Measurements from ENCODE around the gene NRP2.
A peak's percentile ranks its signal among the peaks of the same experiment; 100 is the strongest.

NRP2 gene

GRCh38 chr2:205712508-205712907, 30.2 kb downstream of the NRP2 start:
- DNase-seq = peak; percentile 39

- peak; percentile 75 for DNase-seq
Measured at GRCh38 chr2:205713086-205713485, 30.8 kb downstream of the NRP2 start.

- no peak for DNase-seq
Measured at GRCh38 chr2:205714058-205714776, 31.9 kb downstream of the NRP2 start.

- no peak for DNase-seq
Measured at GRCh38 chr2:205714789-205715720, 32.8 kb downstream of the NRP2 start.

- peak; percentile 59 for DNase-seq
Measured at GRCh38 chr2:205715831-205716525, 33.7 kb downstream of the NRP2 start.

- no peak for DNase-seq
Measured at GRCh38 chr2:205717175-205717846, 35.0 kb downstream of the NRP2 start.

- DNase-seq = no peak
Measured at GRCh38 chr2:205717999-205718398, 35.7 kb downstream of the NRP2 start.

- peak; percentile 48 for DNase-seq
Measured at GRCh38 chr2:205719847-205720246, 37.5 kb downstream of the NRP2 start.

GRCh38 chr2:205720451-205720902, 38.2 kb downstream of the NRP2 start:
- DNase-seq = no peak

GRCh38 chr2:205721057-205721449, 38.8 kb downstream of the NRP2 start:
- DNase-seq = peak; percentile 72

GRCh38 chr2:205722283-205722918, 40.1 kb downstream of the NRP2 start:
- no peak for DNase-seq

GRCh38 chr2:205723179-205723578, 40.9 kb downstream of the NRP2 start:
- DNase-seq = no peak

GRCh38 chr2:205725059-205725458, 42.8 kb downstream of the NRP2 start:
- DNase-seq = no peak

- no peak for DNase-seq
Measured at GRCh38 chr2:205726506-205726905, 44.2 kb downstream of the NRP2 start.

- DNase-seq = no peak
Measured at GRCh38 chr2:205727174-205727573, 44.9 kb downstream of the NRP2 start.

- DNase-seq = no peak
Measured at GRCh38 chr2:205728366-205728765, 46.1 kb downstream of the NRP2 start.

- DNase-seq = no peak
Measured at GRCh38 chr2:205730191-205730590, 47.9 kb downstream of the NRP2 start.

- DNase-seq = no peak
Measured at GRCh38 chr2:205730701-205731582, 48.6 kb downstream of the NRP2 start.

- no peak for DNase-seq
Measured at GRCh38 chr2:205731583-205731981, 49.3 kb downstream of the NRP2 start.

- DNase-seq = no peak
Measured at GRCh38 chr2:205732314-205732713, 50.0 kb downstream of the NRP2 start.

GRCh38 chr2:205733082-205733481, 50.8 kb downstream of the NRP2 start:
- peak; percentile 68 for DNase-seq

Measured in NCI-H82 (cell line).